HG02973 (cell line): ENCODE data around the gene EPB41L4A.
"Not testable (repeated sequence)": the region's sequence is repeated elsewhere in the genome, so short reads cannot be mapped to it uniquely, and the experiment has no call there.

ENCODE experiments used
- ATAC-seq: cut with Tn5 transposase; IDR thresholded peaks from one replicate; pipeline ENCODE4 v1.9.1; 2021; ENCODE audit warnings: moderate library complexity; ENCODE audit not compliant: unreplicated experiment

EPB41L4A gene

GRCh38 chr5:112419164-112419985 lies at the start of gene EPB41L4A:
EPB41L4A (minus strand) TSS chr5:112419277; CDS start chr5:112419039, 238 bp downstream.
- peak; percentile 8 for ATAC-seq

GRCh38 chr5:112467485-112467884 lies 48.4 kb upstream of the EPB41L4A start:
- ATAC-seq: no peak

- ATAC-seq: not testable (repeated sequence)
Observed at GRCh38 chr5:112466261-112466660, 47.2 kb upstream of the EPB41L4A start.

GRCh38 chr5:112447187-112447760 lies 28.2 kb upstream of the EPB41L4A start:
- not testable (repeated sequence) for ATAC-seq

GRCh38 chr5:112445626-112446350 lies 26.7 kb upstream of the EPB41L4A start:
- ATAC-seq: no peak

GRCh38 chr5:112443932-112444331 lies 24.9 kb upstream of the EPB41L4A start:
- not testable (repeated sequence) for ATAC-seq

- no peak for ATAC-seq
Observed at GRCh38 chr5:112440031-112440430, 21.0 kb upstream of the EPB41L4A start.

- no peak for ATAC-seq
Observed at GRCh38 chr5:112436144-112436543, 17.1 kb upstream of the EPB41L4A start.

GRCh38 chr5:112434641-112435040 lies 15.6 kb upstream of the EPB41L4A start:
- no peak for ATAC-seq

- not testable (repeated sequence) for ATAC-seq
Observed at GRCh38 chr5:112426202-112426601, 7.1 kb upstream of the EPB41L4A start.

GRCh38 chr5:112419986-112420864 lies 1.1 kb upstream of the EPB41L4A start:
- ATAC-seq: peak; percentile 72

GRCh38 chr5:112418659-112419163 lies 366 bp downstream of the EPB41L4A start:
- no peak for ATAC-seq

GRCh38 chr5:112417931-112418658 lies 982 bp downstream of the EPB41L4A start:
- ATAC-seq: peak; percentile 59

GRCh38 chr5:112415552-112415951 lies 3.5 kb downstream of the EPB41L4A start:
- no peak for ATAC-seq

GRCh38 chr5:112413611-112414010 lies 5.5 kb downstream of the EPB41L4A start:
- no peak for ATAC-seq

- ATAC-seq: no peak
Observed at GRCh38 chr5:112412346-112412745, 6.7 kb downstream of the EPB41L4A start.

- no peak for ATAC-seq
Observed at GRCh38 chr5:112411903-112412302, 7.2 kb downstream of the EPB41L4A start.

- ATAC-seq: no peak
Observed at GRCh38 chr5:112407666-112408065, 11.4 kb downstream of the EPB41L4A start.

- ATAC-seq: no peak
Observed at GRCh38 chr5:112407240-112407639, 11.8 kb downstream of the EPB41L4A start.

- no peak for ATAC-seq
Observed at GRCh38 chr5:112403069-112403468, 16.0 kb downstream of the EPB41L4A start.
